ENCODE results near the gene GGA3. TPM values are rescaled to one million over a fixed set of nuclear protein-coding genes. Genes with fewer than 3 reads are reported as not detected.

GGA3 gene
- total and polyA plus RNA-seq, 4 donors, result 4.6 to 17.3 (median 9.2) TPM

DNA sequence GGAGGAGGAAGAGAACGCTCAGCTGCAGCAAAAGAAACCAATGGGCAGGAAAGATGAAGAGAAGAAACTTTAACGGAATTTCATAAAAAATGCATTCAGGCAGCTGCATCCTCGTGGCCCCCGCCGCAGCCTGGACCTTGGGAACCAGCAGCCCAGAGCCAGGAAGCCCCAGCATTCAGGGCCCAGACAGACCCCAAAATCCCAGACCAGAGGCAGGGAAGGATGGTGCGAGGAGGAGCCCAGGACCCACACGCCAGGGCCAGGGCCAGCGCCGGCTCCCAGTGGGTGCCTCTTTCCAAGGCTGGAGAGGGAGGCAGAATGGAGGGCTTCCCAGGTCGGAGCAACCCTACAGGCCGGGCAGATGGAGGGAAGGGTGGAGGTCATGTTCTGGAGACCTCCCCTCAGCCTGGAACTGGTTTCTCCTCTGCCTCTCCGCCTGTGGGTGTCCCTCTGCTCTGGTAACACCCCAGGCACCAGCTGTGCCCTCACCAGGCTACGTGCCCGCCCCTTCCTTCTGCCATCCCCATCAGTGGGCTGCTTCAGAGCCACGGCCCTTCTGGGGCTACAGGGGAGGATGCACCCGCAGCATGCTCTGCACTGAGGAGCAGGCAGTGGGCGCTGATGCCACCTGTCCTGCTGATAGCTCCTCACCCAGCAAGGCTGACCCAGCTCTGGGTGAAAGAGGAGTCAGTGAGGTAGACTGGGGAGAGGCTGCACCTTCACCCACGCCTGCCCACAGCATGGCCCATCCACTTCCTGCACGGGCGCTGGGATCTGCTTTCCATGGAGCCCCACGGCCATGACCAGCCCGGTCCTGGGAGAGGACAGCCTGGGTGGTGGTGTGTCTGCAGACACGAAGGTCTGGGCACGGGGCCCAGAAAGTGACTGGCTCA is 10.8 kb upstream of the GGA3 start:
- DNase-seq (ENCODE audit: low spot score), result no peak
- WGBS, result 63% methylated on average over 24 of the region's 24 CpGs
- Histone ChIP-seq H3K4me1 (ENCODE audit: control insufficient read depth in 4 of 4, insufficient read depth in 4 of 4, low read length in 3 of 4) (peaks cover 7 to 26% (median 17%) of the 10 kb centered on the region in 4 donors), H3K9ac (ENCODE audit: low read depth in 1 of 2, low read length in 2 of 2) (no peak overlapping the region), H3K27me3 (ENCODE audit: control insufficient read depth in 4 of 4, insufficient read depth in 4 of 4, low read length in 3 of 4) (no peaks in the 10 kb centered on the region), H3K27ac (ENCODE audit: low read depth in 1 of 2, low read length in 2 of 2) (peak overlapping the region; percentile 68 to 84), H3K9me3 (ENCODE audit: control insufficient read depth in 4 of 4, low read length in 3 of 4) (no peaks in the 10 kb centered on the region), H3K36me3 (ENCODE audit: control insufficient read depth in 4 of 4, insufficient read depth in 3 of 4, low read depth in 1 of 4, low read length in 3 of 4) (peaks cover 0 to 3% (median 1%) of the 10 kb centered on the region in 4 donors), H3K4me3 (ENCODE audit: low read depth in 1 of 3, low read length in 3 of 3) (peak overlapping the region; percentile 57 to 91 (median 80))
- TF ChIP-seq YY1 (IDR thresholded peaks at IDR 0.05) (no peak), RXRA (IDR thresholded peaks at IDR 0.05) (no peak), NR2F2 (IDR thresholded peaks at IDR 0.05) (no peak), FOXA2 (IDR thresholded peaks at IDR 0.05) (no peak), ATF3 (IDR thresholded peaks at IDR 0.05) (no peak), FOXA1 (IDR thresholded peaks at IDR 0.05) (no peak), TAF1 (conservative IDR thresholded peaks at IDR 0.05) (no peak), JUND (IDR thresholded peaks at IDR 0.05) (no peak), GABPA (IDR thresholded peaks at IDR 0.05 in 1 of 2, conservative IDR thresholded peaks at IDR 0.05 in 1 of 2) (no peak), EGR1 (IDR thresholded peaks at IDR 0.05; ENCODE audit: low read depth in 2 of 2) (no peak), HNF4G (IDR thresholded peaks at IDR 0.05) (no peak)
- TF ChIP-seq, protein P1, sequence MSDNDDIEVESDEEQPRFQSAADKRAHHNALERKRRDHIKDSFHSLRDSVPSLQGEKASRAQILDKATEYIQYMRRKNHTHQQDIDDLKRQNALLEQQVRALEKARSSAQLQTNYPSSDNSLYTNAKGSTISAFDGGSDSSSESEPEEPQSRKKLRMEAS (IDR thresholded peaks at IDR 0.05), result no peak
- TF ChIP-seq, protein P2, sequence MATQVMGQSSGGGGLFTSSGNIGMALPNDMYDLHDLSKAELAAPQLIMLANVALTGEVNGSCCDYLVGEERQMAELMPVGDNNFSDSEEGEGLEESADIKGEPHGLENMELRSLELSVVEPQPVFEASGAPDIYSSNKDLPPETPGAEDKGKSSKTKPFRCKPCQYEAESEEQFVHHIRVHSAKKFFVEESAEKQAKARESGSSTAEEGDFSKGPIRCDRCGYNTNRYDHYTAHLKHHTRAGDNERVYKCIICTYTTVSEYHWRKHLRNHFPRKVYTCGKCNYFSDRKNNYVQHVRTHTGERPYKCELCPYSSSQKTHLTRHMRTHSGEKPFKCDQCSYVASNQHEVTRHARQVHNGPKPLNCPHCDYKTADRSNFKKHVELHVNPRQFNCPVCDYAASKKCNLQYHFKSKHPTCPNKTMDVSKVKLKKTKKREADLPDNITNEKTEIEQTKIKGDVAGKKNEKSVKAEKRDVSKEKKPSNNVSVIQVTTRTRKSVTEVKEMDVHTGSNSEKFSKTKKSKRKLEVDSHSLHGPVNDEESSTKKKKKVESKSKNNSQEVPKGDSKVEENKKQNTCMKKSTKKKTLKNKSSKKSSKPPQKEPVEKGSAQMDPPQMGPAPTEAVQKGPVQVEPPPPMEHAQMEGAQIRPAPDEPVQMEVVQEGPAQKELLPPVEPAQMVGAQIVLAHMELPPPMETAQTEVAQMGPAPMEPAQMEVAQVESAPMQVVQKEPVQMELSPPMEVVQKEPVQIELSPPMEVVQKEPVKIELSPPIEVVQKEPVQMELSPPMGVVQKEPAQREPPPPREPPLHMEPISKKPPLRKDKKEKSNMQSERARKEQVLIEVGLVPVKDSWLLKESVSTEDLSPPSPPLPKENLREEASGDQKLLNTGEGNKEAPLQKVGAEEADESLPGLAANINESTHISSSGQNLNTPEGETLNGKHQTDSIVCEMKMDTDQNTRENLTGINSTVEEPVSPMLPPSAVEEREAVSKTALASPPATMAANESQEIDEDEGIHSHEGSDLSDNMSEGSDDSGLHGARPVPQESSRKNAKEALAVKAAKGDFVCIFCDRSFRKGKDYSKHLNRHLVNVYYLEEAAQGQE (IDR thresholded peaks at IDR 0.05), result no peak

DNA sequence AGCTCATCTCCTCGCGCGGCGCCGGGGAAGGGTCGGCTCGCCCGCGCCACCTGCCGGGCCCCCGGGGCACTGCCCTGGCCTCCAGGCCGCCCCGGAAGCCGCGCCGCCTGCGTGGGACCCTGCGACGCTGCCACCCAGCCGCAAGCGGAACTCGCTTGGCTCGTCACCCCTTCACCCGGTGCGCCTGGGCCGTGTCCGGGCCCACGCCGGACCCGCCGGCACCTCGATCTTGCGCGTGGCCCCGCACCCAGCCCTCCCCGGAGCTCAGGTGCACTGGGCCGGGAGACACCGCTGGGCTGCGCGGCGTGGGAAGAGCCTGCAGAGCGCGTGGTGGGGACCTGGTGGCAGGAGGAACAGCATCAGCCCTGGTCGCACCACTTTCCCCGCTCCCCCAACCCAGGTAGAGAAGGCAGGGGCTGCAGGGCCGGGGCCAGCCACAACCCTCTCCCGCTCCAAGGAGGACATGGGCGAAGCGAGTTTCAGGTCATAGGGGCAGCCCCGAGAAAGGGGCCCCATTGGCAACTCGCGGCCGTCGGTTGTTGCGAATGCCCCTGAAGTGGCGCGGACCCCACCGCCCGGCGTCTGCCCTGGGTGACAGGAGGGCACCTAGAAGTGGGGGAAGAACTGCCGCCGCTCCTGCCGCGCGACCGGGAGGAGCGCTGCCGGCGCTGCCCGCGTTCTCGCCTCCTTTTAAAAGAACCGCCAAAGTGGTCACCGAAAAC is 10.0 kb upstream of the GGA3 start:
- peaks cover 7 to 28% (median 17%) of the 10 kb centered on the region in 4 donors for H3K4me1 ChIP-seq (ENCODE audit: control insufficient read depth in 4 of 4, insufficient read depth in 4 of 4, low read length in 3 of 4)
- H3K27ac ChIP-seq (ENCODE audit: low read depth in 1 of 2, low read length in 2 of 2), result peak overlapping the region; percentile 68 to 84
- DNase-seq (ENCODE audit: low spot score), result peak; percentile 87
- H3K9ac ChIP-seq (ENCODE audit: low read depth in 1 of 2, low read length in 2 of 2), result peak overlapping the region; percentile 36 to 47
- TF ChIP-seq, protein P3, sequence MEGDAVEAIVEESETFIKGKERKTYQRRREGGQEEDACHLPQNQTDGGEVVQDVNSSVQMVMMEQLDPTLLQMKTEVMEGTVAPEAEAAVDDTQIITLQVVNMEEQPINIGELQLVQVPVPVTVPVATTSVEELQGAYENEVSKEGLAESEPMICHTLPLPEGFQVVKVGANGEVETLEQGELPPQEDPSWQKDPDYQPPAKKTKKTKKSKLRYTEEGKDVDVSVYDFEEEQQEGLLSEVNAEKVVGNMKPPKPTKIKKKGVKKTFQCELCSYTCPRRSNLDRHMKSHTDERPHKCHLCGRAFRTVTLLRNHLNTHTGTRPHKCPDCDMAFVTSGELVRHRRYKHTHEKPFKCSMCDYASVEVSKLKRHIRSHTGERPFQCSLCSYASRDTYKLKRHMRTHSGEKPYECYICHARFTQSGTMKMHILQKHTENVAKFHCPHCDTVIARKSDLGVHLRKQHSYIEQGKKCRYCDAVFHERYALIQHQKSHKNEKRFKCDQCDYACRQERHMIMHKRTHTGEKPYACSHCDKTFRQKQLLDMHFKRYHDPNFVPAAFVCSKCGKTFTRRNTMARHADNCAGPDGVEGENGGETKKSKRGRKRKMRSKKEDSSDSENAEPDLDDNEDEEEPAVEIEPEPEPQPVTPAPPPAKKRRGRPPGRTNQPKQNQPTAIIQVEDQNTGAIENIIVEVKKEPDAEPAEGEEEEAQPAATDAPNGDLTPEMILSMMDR (IDR thresholded peaks at IDR 0.05; ENCODE audit: low read depth, low read length, missing input control), result peak; percentile 97
- no peak for TF ChIP-seq YY1 (IDR thresholded peaks at IDR 0.05)
- TF ChIP-seq GABPA (IDR thresholded peaks at IDR 0.05 in 1 of 2, conservative IDR thresholded peaks at IDR 0.05 in 1 of 2), result peak in 1 of 2 donors; percentile 22
- no peaks in the 10 kb centered on the region for H3K27me3 ChIP-seq (ENCODE audit: control insufficient read depth in 4 of 4, insufficient read depth in 4 of 4, low read length in 3 of 4)
- under 1% methylated on average over 74 of the region's 74 CpGs for WGBS
- no peaks in the 10 kb centered on the region for H3K9me3 ChIP-seq (ENCODE audit: control insufficient read depth in 4 of 4, low read length in 3 of 4)
- peaks cover 0 to 10% (median 6%) of the 10 kb centered on the region in 4 donors for H3K36me3 ChIP-seq (ENCODE audit: control insufficient read depth in 4 of 4, insufficient read depth in 3 of 4, low read depth in 1 of 4, low read length in 3 of 4)
- H3K4me3 ChIP-seq (ENCODE audit: low read depth in 1 of 3, low read length in 3 of 3), result peak overlapping the region; percentile 57 to 91 (median 80)

Data from liver (tissue), 9 donors.